Colonic mucosa (tissue), 4 donors: ENCODE results near the gene TMEM272. TPM values are rescaled to one million over a fixed set of nuclear protein-coding genes. Genes with fewer than 3 reads are reported as not detected.
A peak's percentile ranks its signal among the peaks of the same experiment; 100 is the strongest.

Source experiments
- DNase-seq: peaks from one replicate; pipeline ENCODE4 v3.0.0-alpha.2; 2020
- H3K27ac ChIP-seq: fragments of 200-600 bp; one replicate; pipeline ENCODE4 v1.8.0; 2021
- H3K27me3 ChIP-seq: fragments of 200-600 bp; one replicate; pipeline ENCODE4 v1.8.0; 2021
- H3K36me3 ChIP-seq: fragments of 200-600 bp; one replicate; pipeline ENCODE4 v1.8.0; 2021
- H3K4me1 ChIP-seq: fragments of 200-600 bp; one replicate; pipeline ENCODE4 v1.8.0; 2021; ENCODE audit warnings: mild to moderate bottlenecking
- H3K4me3 ChIP-seq: fragments of 200-600 bp; one replicate; pipeline ENCODE4 v1.8.0; 2021
- H3K9ac ChIP-seq, 2 donors: one replicate each; pipeline ENCODE4 v1.7.0; 2013; ENCODE audit warnings: control low read depth in 2 of 2, low read depth in 2 of 2, low read length in 2 of 2
- H3K9me3 ChIP-seq: fragments of 200-600 bp; one replicate; pipeline ENCODE4 v1.8.0; 2021
- CTCF ChIP-seq: fragments of 200-600 bp; IDR thresholded peaks from one replicate; pipeline ENCODE4 v1.8.0; 2022; ENCODE audit warnings: antibody characterized with exemption, mild to moderate bottlenecking
- intact Hi-C: fragments of 100-400 bp; cut with DNase I; formaldehyde crosslinking; loops from one replicate; pipeline ENCODE4 v1.14.1; 2022
- total RNA-seq, 2 donors: library from RNA; stranded (reverse); fragmentation: NEBNext Ultra II Directional in 1 of 2; extraction: Animal tissue kit (Norgen Biotek cat#: 25700) in 1 of 2; gene quantifications; one replicate each; pipeline ENCODE4 v1.2.1, GENCODE V29; 2021
- donor health status: healthy.
- donor health status: DM: no; HTN: no; CAD: no.
- donor health status: DM: no; HTN: no; CAD: no.

The TMEM272 gene
- total RNA-seq, 2 donors from 2014 or later = 0.12 TPM; not detected in 1

GRCh38 chr13:51829568-51829899 lies 15.4 kb downstream of the TMEM272 start:
- no peak overlapping the region for H3K9ac ChIP-seq
- H3K36me3 ChIP-seq = no peaks in the 10 kb centered on the region
- intact Hi-C loops = no loop called here
- no peaks in the 10 kb centered on the region for H3K4me1 ChIP-seq
- no peak overlapping the region for H3K27ac ChIP-seq
- H3K9me3 ChIP-seq = no peaks in the 10 kb centered on the region
- DNase-seq = no peak
- H3K4me3 ChIP-seq = no peak overlapping the region
- H3K27me3 ChIP-seq = no peaks in the 10 kb centered on the region
- TF ChIP-seq CTCF = no peak

- no peak for DNase-seq
- Histone ChIP-seq H3K4me1 (no peaks in the 10 kb centered on the region), H3K36me3 (no peaks in the 10 kb centered on the region), H3K27me3 (no peaks in the 10 kb centered on the region), H3K9ac (no peak overlapping the region), H3K27ac (no peak overlapping the region), H3K9me3 (no peaks in the 10 kb centered on the region), H3K4me3 (no peak overlapping the region)
- intact Hi-C loops = no loop called here
- no peak for TF ChIP-seq CTCF
These were observed 16.0 kb downstream of the TMEM272 start for GRCh38 chr13:51828730-51829567.

GRCh38 chr13:51827254-51827653 lies 17.7 kb downstream of the TMEM272 start:
- no peak for TF ChIP-seq CTCF
- Histone ChIP-seq H3K9me3 (no peaks in the 10 kb centered on the region), H3K4me1 (no peaks in the 10 kb centered on the region), H3K36me3 (no peaks in the 10 kb centered on the region), H3K27me3 (no peaks in the 10 kb centered on the region), H3K4me3 (no peak overlapping the region), H3K27ac (no peak overlapping the region), H3K9ac (no peak overlapping the region)
- intact Hi-C loops = no loop called here
- DNase-seq = no peak

- H3K36me3 ChIP-seq = no peaks in the 10 kb centered on the region
- H3K4me1 ChIP-seq = no peaks in the 10 kb centered on the region
- TF ChIP-seq CTCF = no peak
- H3K9ac ChIP-seq = no peak overlapping the region
- no peaks in the 10 kb centered on the region for H3K9me3 ChIP-seq
- DNase-seq = no peak
- no peak overlapping the region for H3K4me3 ChIP-seq
- no peaks in the 10 kb centered on the region for H3K27me3 ChIP-seq
- intact Hi-C loops = no loop called here
- H3K27ac ChIP-seq = no peak overlapping the region
These were observed 18.4 kb downstream of the TMEM272 start for GRCh38 chr13:51826606-51827005.

GRCh38 chr13:51825681-51826254 lies 19.2 kb downstream of the TMEM272 start:
- Histone ChIP-seq H3K9ac (no peak overlapping the region), H3K27me3 (no peaks in the 10 kb centered on the region), H3K36me3 (no peaks in the 10 kb centered on the region), H3K4me3 (no peak overlapping the region), H3K9me3 (no peaks in the 10 kb centered on the region), H3K4me1 (no peaks in the 10 kb centered on the region), H3K27ac (peak overlapping the region; percentile 34)
- TF ChIP-seq CTCF = no peak
- intact Hi-C loops = no loop called here
- no peak for DNase-seq
